SU-DHL-6 (cell line): ENCODE data around the gene APOC3.

Experiments
- H2AFZ ChIP-seq: fragments of 200-600 bp; sonication (generic); 2 replicates; pipeline ENCODE4 v1.6.1; 2014; ENCODE audit warnings: low read depth, mild to moderate bottlenecking, moderate library complexity, mixed read lengths, antibody characterized with exemption, low read length; ENCODE audit not compliant: severe bottlenecking
- H3F3A ChIP-seq: fragments of 200-600 bp; shearing (Covaris generic); 2 replicates; pipeline ENCODE4 v1.6.0; 2016; ENCODE audit warnings: antibody characterized with exemption, mild to moderate bottlenecking; ENCODE audit not compliant: insufficient read depth
- H3K27ac ChIP-seq: fragments of 200-600 bp; sonication (generic); 2 replicates; pipeline ENCODE4 v1.5.1; 2016; ENCODE audit warnings: low read depth, mild to moderate bottlenecking, low read length, moderate library complexity, mixed read lengths
- H3K27me3 ChIP-seq: fragments of 200-600 bp; sonication (generic), shearing (Covaris generic); 2 replicates; pipeline ENCODE4 v1.6.0; 2014; ENCODE audit warnings: mild to moderate bottlenecking, low read length
- H3K36me3 ChIP-seq: fragments of 200-600 bp; sonication (generic); 2 replicates; pipeline ENCODE4 v1.6.1; 2014; ENCODE audit warnings: mild to moderate bottlenecking, low read length, mixed read lengths
- H3K4me2 ChIP-seq: fragments of 300-600, 200-600 bp; shearing (Covaris generic), sonication (generic); 2 replicates; pipeline ENCODE4 v1.6.0; 2014; ENCODE audit warnings: low read length, low read depth, mild to moderate bottlenecking; ENCODE audit not compliant: poor library complexity, severe bottlenecking
- H3K4me3 ChIP-seq: fragments of 200-600 bp; sonication (generic); 2 replicates; pipeline ENCODE4 v1.5.1; 2014; ENCODE audit warnings: antibody characterized with exemption, low read length, mild to moderate bottlenecking, mixed read lengths; ENCODE audit not compliant: insufficient read depth, poor library complexity, severe bottlenecking
- H3K79me2 ChIP-seq: fragments of 200-600 bp; sonication (generic); 2 replicates; pipeline ENCODE4 v1.6.1; 2014; ENCODE audit warnings: mild to moderate bottlenecking, low read length, moderate library complexity; ENCODE audit not compliant: insufficient read depth
- H3K9ac ChIP-seq: fragments of 200-600 bp; sonication (generic); 2 replicates; pipeline ENCODE4 v1.7.0; 2014; ENCODE audit warnings: mild to moderate bottlenecking, low read length
- H3K9me2 ChIP-seq: fragments of 200-600 bp; sonication (generic); replicated peaks from 2 replicates; pipeline ENCODE4 v1.6.1; 2014; ENCODE audit warnings: low read length; ENCODE audit not compliant: insufficient read depth
- H3K9me3 ChIP-seq: fragments of 200-600 bp; sonication (generic); 2 replicates; pipeline ENCODE4 v1.6.1; 2014; ENCODE audit warnings: low read length, mixed read lengths; ENCODE audit not compliant: insufficient read depth
- H4K20me1 ChIP-seq: fragments of 200-600 bp; sonication (generic); 2 replicates; pipeline ENCODE4 v1.6.1; 2014; ENCODE audit warnings: low read depth, mild to moderate bottlenecking, antibody characterized with exemption, low read length, moderate library complexity, mixed read lengths
- EZH2phosphoT487 ChIP-seq: fragments of 200-600 bp; sonication (generic), shearing (Covaris generic); conservative IDR thresholded peaks from 2 replicates; pipeline ENCODE4 v1.6.1; 2018; ENCODE audit warnings: mild to moderate bottlenecking, antibody characterized with exemption, low read length, moderate library complexity, mixed read lengths
- TF ChIP-seq, protein P1 (sequence below): fragments of 200-600 bp; sonication (generic); IDR thresholded peaks from one replicate; pipeline ENCODE4 v1.5.1; 2017; ENCODE audit warnings: antibody characterized with exemption, mild to moderate bottlenecking, low read length, moderate library complexity; ENCODE audit not compliant: insufficient read depth, poor library complexity, severe bottlenecking

APOC3 gene

DNA sequence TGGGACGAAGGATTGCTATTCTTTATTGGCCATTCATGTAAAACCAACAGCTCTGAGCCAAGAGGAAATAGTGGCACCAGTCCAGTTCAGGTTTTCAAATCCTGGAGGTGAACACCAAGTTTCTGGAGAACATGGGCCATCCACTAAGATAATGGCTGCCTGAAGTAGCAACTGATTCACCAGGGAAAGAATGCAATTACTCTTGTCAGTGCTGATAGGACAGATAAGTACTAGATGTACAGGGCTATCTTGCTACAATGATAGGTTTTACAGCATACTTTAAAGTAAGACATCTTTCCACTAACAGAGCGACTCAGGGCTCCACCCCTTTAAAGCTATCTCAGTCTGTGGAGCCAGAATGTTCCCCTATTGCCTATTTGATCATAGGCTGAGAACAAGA, 44.5 kb downstream of the APOC3 start:
- TF ChIP-seq, protein P1, sequence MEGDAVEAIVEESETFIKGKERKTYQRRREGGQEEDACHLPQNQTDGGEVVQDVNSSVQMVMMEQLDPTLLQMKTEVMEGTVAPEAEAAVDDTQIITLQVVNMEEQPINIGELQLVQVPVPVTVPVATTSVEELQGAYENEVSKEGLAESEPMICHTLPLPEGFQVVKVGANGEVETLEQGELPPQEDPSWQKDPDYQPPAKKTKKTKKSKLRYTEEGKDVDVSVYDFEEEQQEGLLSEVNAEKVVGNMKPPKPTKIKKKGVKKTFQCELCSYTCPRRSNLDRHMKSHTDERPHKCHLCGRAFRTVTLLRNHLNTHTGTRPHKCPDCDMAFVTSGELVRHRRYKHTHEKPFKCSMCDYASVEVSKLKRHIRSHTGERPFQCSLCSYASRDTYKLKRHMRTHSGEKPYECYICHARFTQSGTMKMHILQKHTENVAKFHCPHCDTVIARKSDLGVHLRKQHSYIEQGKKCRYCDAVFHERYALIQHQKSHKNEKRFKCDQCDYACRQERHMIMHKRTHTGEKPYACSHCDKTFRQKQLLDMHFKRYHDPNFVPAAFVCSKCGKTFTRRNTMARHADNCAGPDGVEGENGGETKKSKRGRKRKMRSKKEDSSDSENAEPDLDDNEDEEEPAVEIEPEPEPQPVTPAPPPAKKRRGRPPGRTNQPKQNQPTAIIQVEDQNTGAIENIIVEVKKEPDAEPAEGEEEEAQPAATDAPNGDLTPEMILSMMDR, result no peak
- TF ChIP-seq EZH2phosphoT487, result no peak
- Histone ChIP-seq H3K9me2 (no peaks in the 10 kb centered on the region), H3K27ac (no peak overlapping the region), H3K4me3 (no peak overlapping the region), H2AFZ (no peak overlapping the region), H3F3A (no peaks in the 10 kb centered on the region), H3K9ac (no peak overlapping the region), H3K9me3 (no peaks in the 10 kb centered on the region), H4K20me1 (no peaks in the 10 kb centered on the region), H3K27me3 (no peaks in the 10 kb centered on the region), H3K4me2 (no peak overlapping the region), H3K79me2 (no peaks in the 10 kb centered on the region), H3K36me3 (no peaks in the 10 kb centered on the region; the same call in 1 of the 2 replicates)

DNA sequence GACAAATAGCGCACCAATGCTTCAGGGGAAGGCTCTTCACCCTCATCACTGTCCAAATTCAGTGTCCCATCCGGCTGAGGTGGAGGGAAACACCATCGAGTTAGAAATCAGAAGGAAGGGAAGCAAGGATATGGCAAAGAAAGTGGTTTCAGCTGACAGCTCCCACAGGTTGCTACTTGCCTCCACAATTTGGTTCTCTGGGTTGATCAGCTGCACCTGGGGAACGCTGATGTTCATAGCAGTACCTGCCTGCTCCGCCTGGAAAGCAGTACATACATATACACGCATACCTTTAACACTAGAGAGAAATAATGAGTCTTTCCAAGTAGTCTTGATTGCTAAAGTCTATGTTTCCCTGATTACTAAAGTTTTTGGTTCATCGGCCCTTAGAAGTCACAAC, 45.5 kb downstream of the APOC3 start:
- Histone ChIP-seq H4K20me1 (no peaks in the 10 kb centered on the region), H3K79me2 (no peaks in the 10 kb centered on the region), H3K9me3 (no peaks in the 10 kb centered on the region), H3K9me2 (no peaks in the 10 kb centered on the region), H3K4me2 (no peak overlapping the region), H3K27me3 (no peaks in the 10 kb centered on the region), H2AFZ (no peak overlapping the region), H3K27ac (no peak overlapping the region), H3F3A (no peaks in the 10 kb centered on the region), H3K9ac (no peak overlapping the region), H3K4me3 (no peak overlapping the region), H3K36me3 (no peaks in the 10 kb centered on the region; the same call in 1 of the 2 replicates)
- no peak for TF ChIP-seq EZH2phosphoT487
- TF ChIP-seq, protein P1, result no peak

DNA sequence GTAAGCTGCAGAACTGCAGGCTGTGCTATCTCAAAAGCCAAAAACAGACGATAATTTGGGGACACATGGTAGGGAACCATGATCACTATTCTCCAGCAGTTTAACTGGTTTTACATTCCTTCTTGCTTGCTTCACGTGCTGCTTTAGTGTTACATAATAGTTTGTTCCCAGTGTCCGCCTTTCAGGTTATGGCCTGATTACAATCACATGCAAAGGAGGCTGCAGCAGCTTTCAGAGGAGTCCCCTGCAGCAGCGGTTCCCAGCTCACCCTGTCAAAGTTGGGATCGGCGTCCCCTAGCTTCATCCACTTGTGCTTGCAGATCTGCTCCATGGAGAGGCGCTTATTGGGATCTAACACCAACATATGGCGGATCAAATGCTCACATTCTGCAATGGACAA, 46.9 kb downstream of the APOC3 start:
- no peak overlapping the region for H3K4me3 ChIP-seq
- H3K4me2 ChIP-seq, result no peak overlapping the region
- H3K9me2 ChIP-seq, result no peaks in the 10 kb centered on the region
- no peak overlapping the region for H3K9ac ChIP-seq
- H4K20me1 ChIP-seq, result no peaks in the 10 kb centered on the region
- TF ChIP-seq, protein P1, result no peak
- TF ChIP-seq EZH2phosphoT487, result no peak
- H3F3A ChIP-seq, result no peaks in the 10 kb centered on the region
- no peaks in the 10 kb centered on the region for H3K27me3 ChIP-seq
- no peak overlapping the region for H2AFZ ChIP-seq
- no peaks in the 10 kb centered on the region for H3K79me2 ChIP-seq
- no peaks in the 10 kb centered on the region for H3K36me3 ChIP-seq
- no peak overlapping the region for H3K27ac ChIP-seq
- H3K9me3 ChIP-seq, result no peaks in the 10 kb centered on the region
